Measurements from ENCODE around the gene SMARCD1.

- TF ChIP-seq GATAD2A (IDR thresholded peaks at IDR 0.05) (no peak), DPF2 (IDR thresholded peaks at IDR 0.05) (no peak), POLR2AphosphoS5 (IDR thresholded peaks at IDR 0.05; ENCODE audit: control insufficient read depth, insufficient read depth, low read depth, low read length) (no peak), SMAD3 (CRISPR knock-in tag; conservative IDR thresholded peaks at IDR 0.05) (no peak), CHD2 (IDR thresholded peaks at IDR 0.05; ENCODE audit: low read depth, low read length) (no peak), MAFF (IDR thresholded peaks at IDR 0.05; ENCODE audit: low read length) (no peak), THRAP3 (IDR thresholded peaks at IDR 0.05; ENCODE audit: borderline replicate concordance) (no peak), TGIF2 (CRISPR knock-in tag; IDR thresholded peaks at IDR 0.05) (no peak), POLR3A (IDR thresholded peaks at IDR 0.05; ENCODE audit: borderline replicate concordance, extremely low read depth, insufficient read depth, insufficient read length) (no peak), POLR2A (conservative IDR thresholded peaks at IDR 0.05) (no peak), SREBF1 (IDR thresholded peaks at IDR 0.05; ENCODE audit: borderline replicate concordance, low read depth, low read length) (no peak)
- TF ChIP-seq, protein P1, sequence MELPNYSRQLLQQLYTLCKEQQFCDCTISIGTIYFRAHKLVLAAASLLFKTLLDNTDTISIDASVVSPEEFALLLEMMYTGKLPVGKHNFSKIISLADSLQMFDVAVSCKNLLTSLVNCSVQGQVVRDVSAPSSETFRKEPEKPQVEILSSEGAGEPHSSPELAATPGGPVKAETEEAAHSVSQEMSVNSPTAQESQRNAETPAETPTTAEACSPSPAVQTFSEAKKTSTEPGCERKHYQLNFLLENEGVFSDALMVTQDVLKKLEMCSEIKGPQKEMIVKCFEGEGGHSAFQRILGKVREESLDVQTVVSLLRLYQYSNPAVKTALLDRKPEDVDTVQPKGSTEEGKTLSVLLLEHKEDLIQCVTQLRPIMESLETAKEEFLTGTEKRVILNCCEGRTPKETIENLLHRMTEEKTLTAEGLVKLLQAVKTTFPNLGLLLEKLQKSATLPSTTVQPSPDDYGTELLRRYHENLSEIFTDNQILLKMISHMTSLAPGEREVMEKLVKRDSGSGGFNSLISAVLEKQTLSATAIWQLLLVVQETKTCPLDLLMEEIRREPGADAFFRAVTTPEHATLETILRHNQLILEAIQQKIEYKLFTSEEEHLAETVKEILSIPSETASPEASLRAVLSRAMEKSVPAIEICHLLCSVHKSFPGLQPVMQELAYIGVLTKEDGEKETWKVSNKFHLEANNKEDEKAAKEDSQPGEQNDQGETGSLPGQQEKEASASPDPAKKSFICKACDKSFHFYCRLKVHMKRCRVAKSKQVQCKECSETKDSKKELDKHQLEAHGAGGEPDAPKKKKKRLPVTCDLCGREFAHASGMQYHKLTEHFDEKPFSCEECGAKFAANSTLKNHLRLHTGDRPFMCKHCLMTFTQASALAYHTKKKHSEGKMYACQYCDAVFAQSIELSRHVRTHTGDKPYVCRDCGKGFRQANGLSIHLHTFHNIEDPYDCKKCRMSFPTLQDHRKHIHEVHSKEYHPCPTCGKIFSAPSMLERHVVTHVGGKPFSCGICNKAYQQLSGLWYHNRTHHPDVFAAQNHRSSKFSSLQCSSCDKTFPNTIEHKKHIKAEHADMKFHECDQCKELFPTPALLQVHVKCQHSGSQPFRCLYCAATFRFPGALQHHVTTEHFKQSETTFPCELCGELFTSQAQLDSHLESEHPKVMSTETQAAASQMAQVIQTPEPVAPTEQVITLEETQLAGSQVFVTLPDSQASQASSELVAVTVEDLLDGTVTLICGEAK (IDR thresholded peaks at IDR 0.05) = no peak
- TF ChIP-seq, protein P1 (CRISPR knock-in tag; IDR thresholded peaks at IDR 0.05) = no peak
Observed at GRCh38 chr12:50072198-50072907, 12.8 kb upstream of the SMARCD1 start.

Measured in K562 (cell line).